GM21367 (cell line): ENCODE data around the gene SERPINA9.

Experiments
- ATAC-seq: cut with Tn5 transposase; IDR thresholded peaks from one replicate; pipeline ENCODE4 v1.9.1; 2021; ENCODE audit not compliant: unreplicated experiment

SERPINA9 gene

GRCh38 chr14:94464290-94464689 is 11.7 kb downstream of the SERPINA9 start:
- no peak for ATAC-seq

- ATAC-seq: no peak
Measured at GRCh38 chr14:94462763-94463572, 13.0 kb downstream of the SERPINA9 start.

GRCh38 chr14:94462219-94462551 is 13.8 kb downstream of the SERPINA9 start:
- no peak for ATAC-seq

- no peak for ATAC-seq
Measured at GRCh38 chr14:94461526-94462218, 14.3 kb downstream of the SERPINA9 start.

- no peak for ATAC-seq
Measured at GRCh38 chr14:94460631-94461416, 15.2 kb downstream of the SERPINA9 start.

GRCh38 chr14:94458558-94459205 is 17.3 kb downstream of the SERPINA9 start:
- no peak for ATAC-seq

- no peak for ATAC-seq
Measured at GRCh38 chr14:94458096-94458495, 17.9 kb downstream of the SERPINA9 start.

GRCh38 chr14:94455928-94456327 is 20.1 kb downstream of the SERPINA9 start:
- ATAC-seq: no peak

GRCh38 chr14:94451826-94452225 is 24.2 kb downstream of the SERPINA9 start:
- ATAC-seq: no peak

- no peak for ATAC-seq
Measured at GRCh38 chr14:94451091-94451771, 24.8 kb downstream of the SERPINA9 start.

GRCh38 chr14:94450722-94451090 is 25.3 kb downstream of the SERPINA9 start:
- ATAC-seq: no peak

- ATAC-seq: no peak
Measured at GRCh38 chr14:94449930-94450329, 26.1 kb downstream of the SERPINA9 start.

- ATAC-seq: no peak
Measured at GRCh38 chr14:94448071-94448808, 27.8 kb downstream of the SERPINA9 start.

- no peak for ATAC-seq
Measured at GRCh38 chr14:94447206-94447605, 28.8 kb downstream of the SERPINA9 start.

GRCh38 chr14:94446126-94446525 is 29.9 kb downstream of the SERPINA9 start:
- ATAC-seq: no peak

- no peak for ATAC-seq
Measured at GRCh38 chr14:94445003-94445402, 31.0 kb downstream of the SERPINA9 start.

- ATAC-seq: no peak
Measured at GRCh38 chr14:94441531-94442205, 34.3 kb downstream of the SERPINA9 start.

GRCh38 chr14:94441130-94441529 is 34.9 kb downstream of the SERPINA9 start:
- ATAC-seq: no peak

- no peak for ATAC-seq
Measured at GRCh38 chr14:94439453-94440057, 36.4 kb downstream of the SERPINA9 start.
